ENCODE measurements around the gene MYDGF.

Gene MYDGF

DNA sequence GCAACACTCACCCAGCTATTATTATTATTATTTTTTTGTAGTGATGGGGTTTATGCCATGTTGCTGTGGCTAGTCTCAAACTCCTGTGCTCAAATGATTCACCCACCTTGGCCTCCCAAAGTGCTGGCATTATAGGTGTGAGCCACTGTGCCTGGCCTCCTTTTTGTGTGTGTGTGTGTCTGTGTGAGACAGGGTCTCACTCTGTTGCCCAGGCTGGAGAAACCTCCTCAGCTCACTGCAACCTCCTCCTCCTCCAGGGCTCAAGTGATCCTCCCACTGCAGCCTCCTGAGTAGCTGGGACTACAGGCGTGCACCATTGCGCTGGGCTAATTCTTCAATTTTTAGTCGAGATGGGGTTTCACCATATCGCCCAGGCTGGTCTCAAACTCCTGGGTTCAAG is 3.6 kb upstream of the MYDGF start:
- DNase-seq (ENCODE audit: low spot score) = no peak
- H3K4me3 ChIP-seq = no peak overlapping the region
- no peak overlapping the region for H3K27ac ChIP-seq
- TF ChIP-seq, protein P1, sequence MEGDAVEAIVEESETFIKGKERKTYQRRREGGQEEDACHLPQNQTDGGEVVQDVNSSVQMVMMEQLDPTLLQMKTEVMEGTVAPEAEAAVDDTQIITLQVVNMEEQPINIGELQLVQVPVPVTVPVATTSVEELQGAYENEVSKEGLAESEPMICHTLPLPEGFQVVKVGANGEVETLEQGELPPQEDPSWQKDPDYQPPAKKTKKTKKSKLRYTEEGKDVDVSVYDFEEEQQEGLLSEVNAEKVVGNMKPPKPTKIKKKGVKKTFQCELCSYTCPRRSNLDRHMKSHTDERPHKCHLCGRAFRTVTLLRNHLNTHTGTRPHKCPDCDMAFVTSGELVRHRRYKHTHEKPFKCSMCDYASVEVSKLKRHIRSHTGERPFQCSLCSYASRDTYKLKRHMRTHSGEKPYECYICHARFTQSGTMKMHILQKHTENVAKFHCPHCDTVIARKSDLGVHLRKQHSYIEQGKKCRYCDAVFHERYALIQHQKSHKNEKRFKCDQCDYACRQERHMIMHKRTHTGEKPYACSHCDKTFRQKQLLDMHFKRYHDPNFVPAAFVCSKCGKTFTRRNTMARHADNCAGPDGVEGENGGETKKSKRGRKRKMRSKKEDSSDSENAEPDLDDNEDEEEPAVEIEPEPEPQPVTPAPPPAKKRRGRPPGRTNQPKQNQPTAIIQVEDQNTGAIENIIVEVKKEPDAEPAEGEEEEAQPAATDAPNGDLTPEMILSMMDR (IDR thresholded peaks at IDR 0.05) = no peak

DNA sequence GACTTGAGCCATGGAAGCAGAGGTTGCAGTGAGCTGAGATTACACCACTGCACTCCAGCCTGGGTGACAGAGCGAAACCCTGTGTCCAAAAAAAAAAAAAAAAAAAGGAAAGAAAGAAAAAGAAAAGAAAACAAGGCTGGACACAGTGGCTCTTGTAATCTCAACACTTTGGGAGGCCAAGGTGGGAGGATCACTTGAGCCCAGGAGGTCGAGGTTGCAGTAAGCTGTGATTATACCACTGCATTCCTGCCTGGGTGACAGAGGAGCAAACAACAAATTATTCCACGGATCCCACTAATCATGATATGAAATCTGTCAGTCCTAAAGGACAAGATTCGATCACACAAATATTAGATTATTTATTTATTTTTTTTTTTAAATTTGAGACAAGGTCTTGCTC is 3.1 kb upstream of the MYDGF start:
- DNase-seq (ENCODE audit: low spot score) = no peak
- Histone ChIP-seq H3K27ac (no peak overlapping the region), H3K4me3 (no peak overlapping the region)
- TF ChIP-seq, protein P1 (IDR thresholded peaks at IDR 0.05) = no peak

DNA sequence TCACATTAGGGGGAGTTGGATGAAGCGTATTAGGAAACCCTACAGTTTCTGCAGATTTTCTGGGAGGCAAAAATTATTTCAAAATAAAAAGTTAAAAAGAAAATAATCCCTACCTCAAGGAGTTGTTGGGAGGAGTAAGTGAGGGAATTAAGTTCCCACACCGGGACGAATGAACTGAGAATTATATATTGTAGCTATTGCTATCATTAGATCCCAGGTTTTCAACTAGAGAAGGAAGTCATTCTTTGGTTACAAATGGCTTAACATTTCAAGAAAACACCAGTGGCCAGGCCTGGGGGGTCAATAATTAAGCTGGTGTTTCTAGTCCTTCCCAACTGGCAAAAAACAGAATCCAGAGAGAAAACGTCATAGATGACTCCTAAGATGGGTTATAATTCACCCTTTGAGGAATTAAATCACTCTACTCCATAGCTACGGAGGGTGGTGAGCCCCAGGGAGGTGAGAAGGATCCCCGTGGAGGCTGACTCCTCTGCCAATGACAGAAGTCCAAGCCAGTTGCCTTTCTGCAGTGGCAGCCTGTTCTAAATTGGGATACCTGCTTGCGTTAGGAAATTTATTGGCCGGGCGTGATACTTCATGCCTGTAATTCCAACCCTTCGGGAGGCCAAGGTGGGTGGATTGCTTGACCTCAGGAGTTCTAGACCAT is 1.2 kb upstream of the MYDGF start:
- H3K4me3 ChIP-seq = no peak overlapping the region
- TF ChIP-seq, protein P1 (IDR thresholded peaks at IDR 0.05) = no peak
- H3K27ac ChIP-seq = peak overlapping the region in 1 of 2 donors; percentile 79
- no peak for DNase-seq (ENCODE audit: low spot score)

- TF ChIP-seq, protein P1 (IDR thresholded peaks at IDR 0.05) = no peak
- no peak overlapping the region for H3K4me3 ChIP-seq
- no peak overlapping the region for H3K27ac ChIP-seq
- no peak for DNase-seq (ENCODE audit: low spot score)
These were observed 5.5 kb downstream of the MYDGF start for GRCh38 chr19:4664642-4665041.

- TF ChIP-seq, protein P1 (IDR thresholded peaks at IDR 0.05) = no peak
- no peak overlapping the region for H3K4me3 ChIP-seq
- no peak for DNase-seq (ENCODE audit: low spot score)
These were observed 7.3 kb downstream of the MYDGF start for GRCh38 chr19:4662812-4663211.

GRCh38 chr19:4662020-4662695 is 8.0 kb downstream of the MYDGF start:
- TF ChIP-seq, protein P1 (IDR thresholded peaks at IDR 0.05) = no peak
- H3K4me3 ChIP-seq = no peak overlapping the region
- no peak overlapping the region for H3K27ac ChIP-seq
- DNase-seq (ENCODE audit: low spot score) = no peak

More at GRCh38 chr19:4662812-4663211, 7.3 kb downstream of the MYDGF start:
- H3K27ac ChIP-seq = no peak overlapping the region

DNA sequence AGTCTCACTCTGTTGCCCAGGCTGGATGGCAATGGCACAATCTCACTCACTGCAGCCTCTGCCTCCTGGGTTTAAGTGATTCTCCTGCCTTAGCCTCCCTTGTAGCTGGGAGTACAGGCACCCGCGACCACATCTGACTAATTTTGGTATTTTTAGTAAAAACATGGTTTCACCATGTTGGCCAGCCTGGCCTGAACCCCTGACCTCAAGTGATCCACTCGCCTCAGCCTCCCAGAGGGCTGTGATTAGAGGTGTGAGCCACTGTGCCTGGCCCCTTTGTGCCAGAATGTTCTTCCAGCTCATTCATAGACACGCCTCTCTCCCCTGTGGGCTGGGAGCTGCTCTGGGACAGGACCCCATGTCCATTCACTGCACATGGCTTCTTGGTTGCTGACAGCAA is 9.1 kb downstream of the MYDGF start:
- TF ChIP-seq, protein P1 (IDR thresholded peaks at IDR 0.05) = no peak
- no peak for DNase-seq (ENCODE audit: low spot score)
- no peak overlapping the region for H3K27ac ChIP-seq
- no peak overlapping the region for H3K4me3 ChIP-seq

All from coronary artery (tissue), 2 donors.